Esophagus mucosa (tissue), 1 donor: Measurements from ENCODE around the gene TMEM200B. TPM values are rescaled to one million over a fixed set of nuclear protein-coding genes. Genes with fewer than 3 reads are reported as not detected.
A peak's percentile ranks its signal among the peaks of the same experiment; 100 is the strongest.
"Not testable (repeated sequence)": the region's sequence is repeated elsewhere in the genome, so short reads cannot be mapped to it uniquely, and the experiment has no call there.

Experiments used
- ATAC-seq: fragments of 200-7000 bp; cut with Tn5 transposase; one replicate; pipeline ENCODE4 v1.9.1; 2020
- total RNA-seq: library from RNA; stranded (reverse); gene quantifications from one replicate; pipeline ENCODE4 v1.2.4, GENCODE V29; 2023
- donor health status: DM: yes; HTN: yes; CAD: no.

TMEM200B gene
- 1.4 TPM for total RNA-seq

DNA sequence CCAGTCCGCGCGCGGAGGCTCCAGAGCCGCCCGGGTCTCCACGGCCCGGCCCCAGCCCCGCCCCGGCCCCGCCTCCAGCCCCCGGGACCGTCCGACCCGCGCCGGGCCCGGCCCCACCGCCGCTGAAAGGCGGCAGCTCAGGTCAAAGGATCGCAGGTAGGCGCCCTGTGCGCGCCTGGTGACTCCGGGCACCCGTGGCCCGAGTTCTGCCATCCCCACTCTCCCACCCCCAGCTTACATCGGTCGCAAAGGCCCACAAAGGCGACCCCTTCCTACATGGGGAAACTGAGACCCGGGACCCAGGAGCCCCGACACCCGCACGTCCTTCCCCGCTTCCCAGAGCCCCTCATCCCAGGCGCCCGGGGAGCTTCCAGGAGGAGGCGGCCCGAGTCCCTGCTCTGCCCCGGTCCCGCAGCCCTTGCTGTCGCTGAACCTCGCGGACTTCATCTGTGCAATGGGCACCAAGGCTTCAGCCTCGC lies at the start of gene TMEM200B:
Gene TMEM200B (minus strand): TSS at position 17 of the 479 bp plus-strand sequence. CDS start 2,075 bp downstream, outside the sequence.
- no peak for ATAC-seq

GRCh38 chr1:29172415-29172939 lies 48.8 kb upstream of the TMEM200B start:
- no peak for ATAC-seq

DNA sequence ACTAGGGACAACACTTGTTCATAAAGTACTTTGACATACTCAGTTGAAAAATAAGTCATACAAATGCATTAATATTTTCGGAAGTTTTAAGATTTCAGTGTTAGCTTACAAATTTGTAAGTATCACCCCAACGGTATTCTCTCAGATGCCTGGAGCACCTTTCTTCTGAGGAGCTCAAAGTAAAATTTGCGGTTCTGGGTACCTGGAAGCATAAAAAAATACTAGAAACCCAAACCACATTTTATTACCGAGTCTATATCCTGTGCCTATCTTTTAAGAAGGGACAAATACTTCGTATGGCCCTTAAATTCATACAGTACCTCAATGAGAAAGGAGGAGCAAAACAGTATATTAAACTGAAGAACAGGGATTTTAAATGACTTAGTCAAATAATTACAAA lies 47.8 kb upstream of the TMEM200B start:
- no peak for ATAC-seq

DNA sequence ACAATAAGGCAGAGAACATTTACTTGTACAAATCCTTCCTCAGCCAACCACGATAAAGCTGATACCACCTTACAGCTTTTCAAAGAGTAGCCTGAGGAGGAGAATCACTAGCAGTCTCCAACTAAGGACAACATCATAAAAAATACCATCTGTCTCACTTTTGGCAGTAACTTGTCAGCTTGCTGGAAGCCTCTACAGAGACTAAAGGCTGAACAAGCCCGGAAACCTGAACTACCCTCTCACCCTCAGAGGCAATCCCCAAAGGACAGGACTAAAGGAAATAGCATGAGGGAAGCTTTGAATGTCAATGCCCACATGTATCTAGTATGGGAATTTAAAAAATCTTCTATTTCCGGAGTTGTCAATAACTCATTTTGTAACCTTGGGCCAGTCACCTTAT lies 47.4 kb upstream of the TMEM200B start:
- ATAC-seq, result no peak

- ATAC-seq, result no peak
Measured at GRCh38 chr1:29169976-29170375, 46.3 kb upstream of the TMEM200B start.

GRCh38 chr1:29167904-29168303 lies 44.2 kb upstream of the TMEM200B start:
- no peak for ATAC-seq

GRCh38 chr1:29166291-29166878 lies 42.7 kb upstream of the TMEM200B start:
- ATAC-seq, result no peak

- no peak for ATAC-seq
Measured at GRCh38 chr1:29164588-29164987, 40.9 kb upstream of the TMEM200B start.

DNA sequence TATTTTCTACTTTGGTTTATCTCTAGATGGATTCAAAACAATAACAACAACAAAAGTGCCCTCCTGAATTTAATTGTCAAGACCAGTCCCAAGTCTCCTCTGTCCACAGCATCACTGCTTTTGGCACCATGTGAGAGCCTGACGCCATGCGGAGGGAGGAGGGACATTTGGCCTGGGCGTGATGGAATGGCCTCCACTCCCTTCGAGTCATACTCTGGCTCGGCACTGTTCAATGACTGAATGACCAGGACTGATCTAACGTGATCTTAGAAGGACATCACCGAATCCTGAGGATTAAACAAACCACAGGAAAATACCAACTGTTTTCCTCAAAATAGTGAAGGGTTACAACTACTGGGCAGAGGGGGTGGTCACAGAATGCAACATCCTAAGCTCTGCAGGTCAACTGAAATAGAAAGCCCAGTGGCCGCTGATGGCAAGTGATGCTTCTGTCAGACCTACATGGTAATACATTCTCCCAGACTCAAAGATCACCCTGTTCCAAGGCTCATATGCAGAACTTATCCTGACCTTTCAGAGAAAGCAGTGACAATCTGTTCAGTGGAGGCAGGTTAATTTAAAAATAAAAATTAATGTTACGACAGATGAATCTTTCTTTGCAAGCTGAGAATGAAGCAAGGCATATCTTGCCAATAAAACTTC lies 38.9 kb upstream of the TMEM200B start:
- ATAC-seq, result peak; percentile 72

DNA sequence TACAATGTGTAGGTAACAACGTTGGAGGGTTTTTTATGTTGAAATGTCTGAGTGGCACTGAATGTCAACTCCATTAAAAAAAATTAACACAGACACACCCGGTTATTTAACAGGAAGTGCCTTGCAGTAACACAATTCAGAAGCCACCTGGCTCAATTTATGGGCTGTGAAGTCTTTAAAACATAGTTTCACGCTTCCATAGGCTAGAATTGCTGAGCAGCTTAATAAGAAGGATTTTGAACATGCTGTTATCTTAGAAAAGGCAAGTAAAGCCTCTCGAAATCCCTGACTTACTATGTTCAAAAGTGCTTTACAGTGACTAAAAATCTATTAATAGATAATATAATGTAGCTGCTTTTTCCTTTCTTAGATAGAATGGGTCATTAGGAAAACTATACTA lies 38.3 kb upstream of the TMEM200B start:
- no peak for ATAC-seq

DNA sequence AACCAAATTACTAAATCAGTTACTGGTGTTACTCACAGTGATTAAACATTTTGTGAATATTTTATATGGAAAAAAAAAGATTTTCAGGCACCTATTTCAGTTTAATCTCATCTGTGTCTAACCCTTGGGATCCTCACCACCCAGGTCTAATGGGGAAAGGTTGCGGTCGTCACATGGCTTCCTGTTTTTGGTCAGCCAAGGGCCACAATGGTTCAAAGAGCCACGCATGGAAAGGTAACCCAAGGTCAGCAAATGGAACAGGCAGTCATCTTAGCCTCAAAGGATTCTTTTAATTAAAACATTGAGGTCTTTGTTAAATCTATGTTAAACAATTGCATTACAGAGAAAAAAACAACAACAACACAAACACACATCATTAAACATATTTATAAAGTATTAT lies 36.1 kb upstream of the TMEM200B start:
- no peak for ATAC-seq

DNA sequence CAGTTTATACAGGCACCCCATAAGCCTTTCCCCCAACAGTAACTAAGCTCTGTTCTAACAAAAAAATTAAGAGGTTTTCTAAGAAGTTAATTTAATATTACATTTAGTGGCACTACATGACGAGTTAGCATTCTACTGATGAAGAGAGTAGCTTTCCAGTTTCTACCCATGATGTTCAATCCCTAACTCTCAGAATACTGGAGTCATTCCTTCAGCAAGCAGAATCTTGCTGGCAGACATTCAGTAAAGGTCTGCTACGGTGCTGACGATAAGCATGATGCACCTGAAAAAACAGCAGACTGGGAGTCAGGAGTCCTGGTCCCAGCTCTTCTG lies 33.5 kb upstream of the TMEM200B start:
- ATAC-seq, result no peak

DNA sequence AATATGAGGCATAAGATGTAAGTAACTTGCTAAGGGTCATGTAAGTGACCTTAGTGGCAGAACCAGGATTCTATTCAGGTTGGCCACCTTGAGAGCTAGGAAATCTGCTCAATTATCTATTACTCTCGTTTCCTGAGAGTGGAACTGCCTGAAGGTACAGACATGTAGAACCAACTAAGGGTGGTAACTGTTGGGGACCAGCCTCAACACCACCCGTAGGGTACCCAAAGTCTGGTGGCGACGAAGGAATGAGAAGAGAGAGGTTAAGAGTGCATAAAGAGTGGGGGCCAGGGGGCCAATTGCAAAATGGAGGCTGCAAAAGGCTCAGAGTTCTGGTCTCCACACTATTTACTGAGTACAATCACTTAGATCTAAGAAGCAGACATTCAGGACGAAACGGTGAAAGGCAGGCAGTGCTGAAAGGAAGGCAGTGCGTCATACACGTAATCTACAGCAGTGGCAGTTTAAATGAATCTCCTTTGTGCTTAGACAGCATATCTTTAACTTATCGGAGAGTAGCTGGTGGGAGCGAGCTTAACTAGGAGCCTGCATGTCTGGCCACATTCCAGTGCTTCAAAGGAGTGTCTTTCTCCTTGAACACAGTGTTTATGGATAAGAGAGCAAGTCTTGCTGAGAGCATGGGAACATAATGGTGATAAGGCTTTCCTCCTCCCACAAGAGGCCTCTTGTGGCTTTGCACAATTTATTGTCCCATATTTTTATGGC lies 33.0 kb upstream of the TMEM200B start:
- no peak for ATAC-seq

DNA sequence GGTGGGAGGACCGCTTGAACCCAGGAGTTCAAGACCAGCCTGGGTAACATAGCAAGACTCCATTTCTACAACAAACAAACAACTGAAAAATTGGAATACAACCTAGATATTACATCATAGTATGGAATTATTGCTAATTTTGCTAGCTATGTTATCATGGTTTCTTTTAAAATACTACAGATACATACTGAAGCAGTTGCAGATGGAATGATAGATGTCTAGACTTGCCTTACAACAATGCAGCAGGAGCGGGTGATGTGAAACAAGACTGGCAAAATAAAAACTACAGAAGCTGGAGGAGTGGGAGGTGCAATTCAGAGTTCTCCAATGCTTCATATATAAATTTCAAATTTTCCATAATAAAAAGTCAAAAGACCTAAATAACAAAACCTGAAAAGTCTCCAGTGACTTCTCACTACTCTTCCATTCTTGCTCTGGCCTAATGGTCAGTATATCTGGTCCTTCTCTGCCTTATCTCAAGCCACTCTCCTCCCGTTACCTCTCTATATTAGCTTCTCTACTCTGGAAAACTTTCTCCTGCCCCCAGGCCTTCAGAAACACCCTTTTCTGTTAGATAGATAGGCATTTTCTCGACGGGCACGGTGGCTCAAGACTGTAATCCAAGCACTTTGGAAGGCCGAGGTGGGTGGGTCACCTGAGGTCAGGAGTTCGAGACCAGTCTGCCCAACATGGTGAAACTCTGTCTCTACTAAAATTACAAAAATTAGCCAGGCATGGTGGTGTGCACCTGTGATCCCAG lies 28.5 kb upstream of the TMEM200B start:
- no peak for ATAC-seq

DNA sequence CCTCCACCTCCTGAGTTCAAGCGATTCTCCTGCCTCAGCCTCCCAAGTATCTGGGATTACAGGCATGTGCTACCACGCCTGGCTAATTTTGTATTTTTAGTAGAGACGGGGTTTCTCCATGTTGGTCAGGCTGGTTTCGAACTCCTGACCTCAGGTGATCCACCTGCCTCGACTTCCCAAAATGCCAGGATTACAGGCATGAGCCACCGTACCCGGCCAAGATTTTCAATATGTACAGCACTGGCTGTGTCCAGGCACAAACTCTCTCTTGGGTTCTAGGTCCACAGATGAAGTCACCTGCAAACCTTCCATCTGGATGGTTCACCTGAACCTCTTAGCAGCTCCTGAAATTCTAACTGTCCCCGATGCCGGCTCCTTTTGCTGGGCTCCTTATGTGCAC lies 26.6 kb upstream of the TMEM200B start:
- not testable (repeated sequence) for ATAC-seq

GRCh38 chr1:29148656-29149491 lies 25.2 kb upstream of the TMEM200B start:
- no peak for ATAC-seq

DNA sequence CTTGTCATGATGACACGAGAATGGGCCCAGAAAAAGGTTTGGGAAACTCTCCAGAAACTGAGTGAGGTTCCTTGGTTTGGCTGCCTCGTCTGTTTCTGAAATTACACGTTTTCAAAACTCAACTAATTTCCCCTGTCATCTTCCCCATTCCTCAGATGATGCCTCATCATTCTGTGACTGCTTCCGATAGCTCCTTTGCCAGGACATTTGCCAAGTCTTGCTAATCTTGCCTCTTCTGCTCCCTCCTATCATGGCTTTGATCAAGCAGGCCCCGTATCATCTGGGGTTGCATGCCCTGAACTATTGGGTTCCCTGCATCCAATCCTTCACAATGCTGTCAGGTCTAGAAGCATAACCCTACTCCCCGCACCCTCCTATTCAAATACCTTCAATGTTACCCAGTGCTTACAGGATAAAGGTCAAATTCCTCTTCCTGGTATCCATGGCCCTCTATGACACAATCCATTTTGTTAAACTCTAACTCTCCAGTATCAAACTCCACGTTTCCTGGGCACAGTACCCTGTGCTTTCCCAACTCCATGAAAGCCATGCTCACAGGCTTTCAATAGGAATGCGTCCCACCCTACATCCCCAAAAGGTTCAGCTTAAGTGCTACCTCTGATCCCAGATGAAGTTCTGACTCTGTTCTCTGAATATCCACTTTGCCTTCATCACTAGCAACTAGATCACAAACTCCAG lies 22.2 kb upstream of the TMEM200B start:
- peak; percentile 24 for ATAC-seq

DNA sequence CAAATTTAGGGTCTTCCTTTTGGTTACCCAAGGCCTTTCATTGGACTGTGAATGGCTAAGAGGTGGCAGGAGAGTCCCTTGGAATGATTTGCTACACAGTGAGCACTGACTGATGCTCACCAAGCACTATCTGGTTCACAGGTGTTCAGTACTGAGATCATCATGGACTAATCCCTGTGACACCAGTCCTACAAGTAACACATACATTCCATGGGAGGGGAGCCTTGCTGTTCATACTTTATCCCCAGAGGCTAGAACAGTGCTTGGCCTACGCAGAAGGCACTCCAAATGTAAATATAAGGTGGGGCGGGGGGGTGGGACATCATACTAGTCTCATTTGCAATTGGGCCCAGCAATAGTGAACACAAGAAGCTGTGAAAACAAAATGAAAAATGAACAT lies 20.5 kb upstream of the TMEM200B start:
- peak; percentile 82 for ATAC-seq

DNA sequence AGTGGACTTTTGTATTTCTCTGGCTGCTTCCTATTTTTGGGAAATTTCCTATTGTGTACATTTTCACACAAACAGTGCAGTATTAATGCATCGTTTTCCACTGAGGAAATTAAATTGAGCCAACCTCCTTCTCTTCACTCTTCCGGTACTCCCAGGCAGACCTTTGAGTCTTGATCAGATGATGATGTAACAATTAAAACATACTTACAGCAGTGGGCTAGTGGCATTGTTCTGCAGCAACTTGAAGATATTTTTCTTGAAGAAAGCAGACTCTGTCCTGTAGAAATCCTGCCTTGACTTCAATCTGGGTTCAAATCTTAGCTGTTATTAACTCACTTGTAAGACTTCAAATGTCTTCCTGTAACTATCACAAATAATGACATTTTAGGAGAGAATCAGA lies 19.0 kb upstream of the TMEM200B start:
- ATAC-seq, result no peak

- peak; percentile 43 for ATAC-seq
Measured at GRCh38 chr1:29136391-29136915, 12.8 kb upstream of the TMEM200B start.

- ATAC-seq, result peak; percentile 20
Measured at GRCh38 chr1:29134695-29135028, 11.0 kb upstream of the TMEM200B start.
